GM12864 (cell line): Measurements from ENCODE around the gene RPS6KA6.

Source experiments
- DNase-seq: peaks from one replicate; pipeline ENCODE4 v3.0.0-alpha.2; 2011; ENCODE audit warnings: low read depth
- H3K4me3 ChIP-seq: 2 replicates; pipeline ENCODE4 v1.5.1; 2011; ENCODE audit warnings: mild to moderate bottlenecking, low read depth, low read length, control low read depth
- TF ChIP-seq, protein P1 (sequence below): IDR thresholded peaks from 2 replicates; pipeline ENCODE4 v1.5.1; 2011; ENCODE audit warnings: low read depth, mild to moderate bottlenecking, moderate library complexity, low read length, control low read depth, inconsistent platforms; ENCODE audit errors: missing control alignments

RPS6KA6 gene

DNA sequence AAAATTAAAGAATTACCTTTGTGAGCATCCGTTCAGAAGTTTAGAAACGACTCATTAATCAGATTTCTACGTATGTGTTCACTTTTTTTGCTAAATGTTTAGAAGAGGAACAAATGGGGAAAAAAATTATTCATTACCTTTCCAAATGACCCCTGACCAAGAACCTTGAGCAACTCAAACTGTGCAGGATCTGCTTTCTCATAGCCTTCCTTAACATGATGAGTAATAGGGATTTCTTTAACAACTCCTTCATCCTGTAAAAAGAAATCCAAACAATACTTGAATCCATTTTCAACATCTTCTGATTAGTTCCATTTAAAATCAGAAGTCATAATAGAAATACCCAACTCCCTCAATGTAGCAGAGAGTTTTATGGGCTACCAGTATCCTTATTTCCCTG lies 32.1 kb downstream of the RPS6KA6 start:
- no peak overlapping the region for H3K4me3 ChIP-seq
- TF ChIP-seq, protein P1, sequence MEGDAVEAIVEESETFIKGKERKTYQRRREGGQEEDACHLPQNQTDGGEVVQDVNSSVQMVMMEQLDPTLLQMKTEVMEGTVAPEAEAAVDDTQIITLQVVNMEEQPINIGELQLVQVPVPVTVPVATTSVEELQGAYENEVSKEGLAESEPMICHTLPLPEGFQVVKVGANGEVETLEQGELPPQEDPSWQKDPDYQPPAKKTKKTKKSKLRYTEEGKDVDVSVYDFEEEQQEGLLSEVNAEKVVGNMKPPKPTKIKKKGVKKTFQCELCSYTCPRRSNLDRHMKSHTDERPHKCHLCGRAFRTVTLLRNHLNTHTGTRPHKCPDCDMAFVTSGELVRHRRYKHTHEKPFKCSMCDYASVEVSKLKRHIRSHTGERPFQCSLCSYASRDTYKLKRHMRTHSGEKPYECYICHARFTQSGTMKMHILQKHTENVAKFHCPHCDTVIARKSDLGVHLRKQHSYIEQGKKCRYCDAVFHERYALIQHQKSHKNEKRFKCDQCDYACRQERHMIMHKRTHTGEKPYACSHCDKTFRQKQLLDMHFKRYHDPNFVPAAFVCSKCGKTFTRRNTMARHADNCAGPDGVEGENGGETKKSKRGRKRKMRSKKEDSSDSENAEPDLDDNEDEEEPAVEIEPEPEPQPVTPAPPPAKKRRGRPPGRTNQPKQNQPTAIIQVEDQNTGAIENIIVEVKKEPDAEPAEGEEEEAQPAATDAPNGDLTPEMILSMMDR: no peak
- DNase-seq: no peak

DNA sequence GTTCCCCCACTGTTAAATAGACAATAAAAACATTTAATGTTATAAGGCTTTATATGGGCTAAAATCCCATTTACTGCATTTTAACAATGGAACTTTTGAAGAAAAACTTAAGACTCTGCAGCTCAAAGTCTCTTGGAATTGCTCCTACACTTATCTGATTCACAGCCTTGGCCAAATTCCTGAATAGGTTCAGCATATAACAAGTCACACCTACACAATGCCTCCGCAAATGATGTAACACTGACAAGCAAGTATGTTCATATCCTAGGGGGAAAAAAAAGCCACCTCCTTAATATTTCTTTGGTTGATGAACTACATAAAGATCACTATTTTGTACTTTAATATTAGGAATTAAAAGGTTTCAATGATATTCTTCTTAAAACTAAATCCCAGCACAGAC lies 34.5 kb downstream of the RPS6KA6 start:
- no peak overlapping the region for H3K4me3 ChIP-seq
- TF ChIP-seq, protein P1: no peak
- no peak for DNase-seq

DNA sequence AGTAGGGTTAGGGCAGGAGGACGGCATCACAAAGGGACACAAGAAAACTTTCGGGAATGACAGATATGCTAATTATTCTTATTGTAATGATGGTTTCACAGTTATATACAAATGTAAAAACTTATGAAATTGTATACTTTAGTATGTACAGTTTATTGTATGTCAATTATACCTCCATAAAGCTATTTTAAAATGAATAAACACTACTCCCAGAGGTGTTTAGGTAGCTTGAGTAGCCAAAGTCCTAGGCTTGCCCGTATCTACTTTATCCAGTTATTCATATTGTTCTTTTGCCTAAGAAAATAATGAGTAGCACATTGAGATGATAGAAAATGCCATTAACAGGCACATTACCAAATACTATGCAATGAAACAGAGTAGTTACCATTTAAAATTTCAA lies 43.0 kb downstream of the RPS6KA6 start:
- TF ChIP-seq, protein P1: no peak
- H3K4me3 ChIP-seq: no peak overlapping the region
- DNase-seq: no peak

DNA sequence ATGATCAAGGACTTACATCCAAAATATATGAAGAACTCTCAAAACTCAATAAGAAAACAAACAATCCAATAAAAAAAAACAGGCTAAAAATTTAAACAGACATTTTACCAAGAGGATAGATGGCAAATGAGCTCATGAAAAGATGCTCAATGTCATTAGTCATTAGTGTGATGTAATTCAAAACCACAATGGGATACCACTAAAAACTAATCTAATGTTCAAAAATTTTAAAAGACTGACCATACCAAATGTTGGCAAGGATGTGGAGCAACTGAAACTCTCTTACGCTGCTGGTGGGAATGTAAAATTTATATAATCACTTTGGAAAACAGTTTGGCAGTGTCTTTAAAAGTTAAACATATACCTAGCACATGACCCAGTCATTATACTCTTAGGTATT lies 43.7 kb downstream of the RPS6KA6 start:
- no peak overlapping the region for H3K4me3 ChIP-seq
- TF ChIP-seq, protein P1: no peak
- DNase-seq: no peak

- no peak for DNase-seq
- TF ChIP-seq, protein P1: no peak
These were observed 55.0 kb downstream of the RPS6KA6 start for GRCh38 chrX:84133023-84133422.

GRCh38 chrX:84123585-84123984 lies 64.4 kb downstream of the RPS6KA6 start:
- TF ChIP-seq, protein P1: no peak
- no peak for DNase-seq
- no peak overlapping the region for H3K4me3 ChIP-seq

More at GRCh38 chrX:84133023-84133422, 55.0 kb downstream of the RPS6KA6 start:
- H3K4me3 ChIP-seq: no peak overlapping the region

DNA sequence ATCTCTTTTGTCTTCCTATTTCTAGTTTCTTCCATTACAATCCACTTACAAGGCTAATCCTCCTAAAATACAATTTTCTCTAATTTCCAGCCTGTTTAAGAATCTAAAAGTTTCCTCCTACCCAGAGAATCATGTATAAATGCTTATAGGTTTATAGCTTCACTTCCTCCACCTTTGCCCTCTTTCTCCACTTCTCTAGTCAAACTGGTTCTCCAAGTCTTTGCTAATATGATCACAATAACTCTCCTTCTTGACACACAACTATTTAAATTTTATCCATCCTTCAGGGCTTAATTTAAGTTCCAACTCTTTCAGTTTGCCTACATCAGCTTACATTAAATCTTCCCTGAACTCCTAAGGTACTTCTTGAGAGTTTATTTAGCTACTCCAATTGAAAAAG lies 69.2 kb downstream of the RPS6KA6 start:
- no peak for DNase-seq
- TF ChIP-seq, protein P1: no peak
- no peak overlapping the region for H3K4me3 ChIP-seq
